Smooth muscle cell (in vitro differentiated cells): ENCODE data around the gene MYCN. TPM values are rescaled to one million over a fixed set of nuclear protein-coding genes. Genes with fewer than 3 reads are reported as not detected.

Source experiments
- DNase-seq: peaks from one replicate; lab custom pipeline; 2025; ENCODE audit not compliant: unreplicated experiment; lab: John Stamatoyannopoulos, UW
- H2AFZ ChIP-seq: fragments of 200-600 bp; sonication (generic); 2 replicates; pipeline ENCODE4 v1.6.0; 2016; ENCODE audit warnings: antibody characterized with exemption, low read depth, mild to moderate bottlenecking
- H3F3A ChIP-seq: fragments of 200-600 bp; sonication (generic); 2 replicates; pipeline ENCODE4 v1.6.0; 2017; ENCODE audit warnings: antibody characterized with exemption, low read depth
- H3K27ac ChIP-seq: fragments of 200-600 bp; sonication (generic); 2 replicates; pipeline ENCODE4 v1.5.1; 2016; ENCODE audit warnings: low read depth, mild to moderate bottlenecking
- H3K27me3 ChIP-seq: fragments of 200-600 bp; sonication (generic); 2 replicates; pipeline ENCODE4 v1.6.1; 2016; ENCODE audit warnings: low read depth, mild to moderate bottlenecking
- H3K36me3 ChIP-seq: fragments of 200-600 bp; sonication (generic); 2 replicates; pipeline ENCODE4 v1.5.1; 2016; ENCODE audit warnings: low read depth
- H3K4me1 ChIP-seq: fragments of 200-600 bp; sonication (generic); 2 replicates; pipeline ENCODE4 v1.5.1; 2016; ENCODE audit warnings: low read depth
- H3K4me2 ChIP-seq: fragments of 200-600 bp; sonication (generic); 2 replicates; pipeline ENCODE4 v1.6.0; 2016; ENCODE audit warnings: mild to moderate bottlenecking
- H3K4me3 ChIP-seq: fragments of 200-600 bp; sonication (generic); 2 replicates; pipeline ENCODE4 v1.5.1; 2016; ENCODE audit warnings: mild to moderate bottlenecking
- H3K79me2 ChIP-seq: fragments of 200-600 bp; sonication (generic); 2 replicates; pipeline ENCODE4 v1.6.0; 2016; ENCODE audit warnings: low read depth, mild to moderate bottlenecking
- H3K9ac ChIP-seq: fragments of 200-600 bp; sonication (generic); 2 replicates; pipeline ENCODE4 v1.6.0; 2016; ENCODE audit warnings: low read depth
- H3K9me3 ChIP-seq: fragments of 200-600 bp; sonication (generic); replicated peaks from 2 replicates; pipeline ENCODE4 v1.5.1; 2016; ENCODE audit warnings: low read depth
- H4K20me1 ChIP-seq: fragments of 200-600 bp; sonication (generic); 2 replicates; pipeline ENCODE4 v1.6.0; 2016; ENCODE audit warnings: low read depth
- WGBS: methylation state at CpG from one replicate; pipeline ENCODE4 v1.1.7; 2016; ENCODE audit warnings: low lambda C conversion rate; 5-methylcytosine and 5-hydroxymethylcytosine counted together
- polyA plus RNA-seq: library from polyadenylated mRNA; unstranded; fragments of >200 nt; fragmentation: Nextera tagmentation; extraction: Ambion mirVana; gene quantifications from 2 replicates; pipeline ENCODE4 v1.2.1, GENCODE V29; 2016
- total RNA-seq: library from RNA; depleted of rRNA; stranded (reverse); fragments of >200 nt; gene quantifications from 2 replicates; pipeline ENCODE4 v1.2.3, GENCODE V29; 2014
- TF ChIP-seq, protein P1 (sequence below): fragments of 200-600 bp; sonication (generic); IDR thresholded peaks from 2 replicates; pipeline ENCODE4 v1.5.1; 2017; ENCODE audit warnings: borderline replicate concordance, mild to moderate bottlenecking, antibody characterized with exemption; ENCODE audit not compliant: insufficient read depth, poor library complexity, severe bottlenecking

The MYCN gene
- total and polyA plus RNA-seq, 2 experiments from 2014 or later = 6.9 to 18.3 TPM

DNA sequence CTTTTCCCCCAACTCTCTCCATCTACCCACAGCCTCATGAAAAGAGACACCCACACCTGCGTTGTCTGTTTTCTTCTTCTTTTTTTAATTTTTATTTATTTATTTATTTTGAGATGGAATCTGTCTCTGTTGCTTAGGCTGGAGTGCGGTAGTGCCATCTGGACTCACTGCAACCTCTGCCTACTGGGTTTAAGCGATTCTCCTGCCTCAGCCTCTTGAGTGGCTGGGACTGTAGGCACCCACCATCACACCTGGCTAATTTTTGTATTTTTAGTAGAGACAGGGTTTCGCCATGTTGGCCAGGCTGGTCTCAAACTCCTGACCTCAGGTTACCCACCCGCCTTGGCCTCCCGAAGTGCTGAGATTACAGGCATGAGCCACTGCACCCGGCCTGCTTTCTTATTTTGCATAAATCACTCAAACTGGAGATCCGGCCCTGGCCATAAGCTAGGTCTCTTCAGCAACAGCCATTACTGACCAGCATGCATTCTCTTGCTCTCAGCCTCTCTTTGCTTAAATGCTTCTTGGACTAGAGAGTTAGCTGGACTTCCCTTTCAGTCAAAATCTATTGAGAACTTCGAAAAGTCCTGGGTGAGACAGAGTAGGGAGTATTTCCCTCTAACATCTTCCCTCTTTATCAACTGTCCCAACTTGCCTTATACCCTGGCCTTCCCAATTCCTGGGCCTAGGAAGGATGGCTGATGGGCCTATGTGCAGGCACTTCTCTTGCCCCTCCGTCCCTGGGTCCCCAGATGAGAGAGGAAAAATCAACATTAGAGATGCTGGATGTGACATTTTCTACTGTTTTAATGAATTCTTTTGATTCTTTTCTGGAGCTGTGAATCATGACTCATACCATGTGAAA is 27.3 kb downstream of the MYCN start:
- Histone ChIP-seq H3K27ac (peak overlapping the region; percentile 50), H3F3A (no peaks in the 10 kb centered on the region), H3K4me3 (no peak overlapping the region), H3K27me3 (no peaks in the 10 kb centered on the region), H3K9ac (no peak overlapping the region), H3K36me3 (no peaks in the 10 kb centered on the region), H3K79me2 (no peaks in the 10 kb centered on the region), H3K4me1 (peaks cover 7% of the 10 kb centered on the region), H4K20me1 (no peaks in the 10 kb centered on the region), H2AFZ (no peak overlapping the region), H3K4me2 (no peak overlapping the region), H3K9me3 (no peaks in the 10 kb centered on the region)
- 89% methylated on average over 10 of the region's 10 CpGs for WGBS
- TF ChIP-seq, protein P1, sequence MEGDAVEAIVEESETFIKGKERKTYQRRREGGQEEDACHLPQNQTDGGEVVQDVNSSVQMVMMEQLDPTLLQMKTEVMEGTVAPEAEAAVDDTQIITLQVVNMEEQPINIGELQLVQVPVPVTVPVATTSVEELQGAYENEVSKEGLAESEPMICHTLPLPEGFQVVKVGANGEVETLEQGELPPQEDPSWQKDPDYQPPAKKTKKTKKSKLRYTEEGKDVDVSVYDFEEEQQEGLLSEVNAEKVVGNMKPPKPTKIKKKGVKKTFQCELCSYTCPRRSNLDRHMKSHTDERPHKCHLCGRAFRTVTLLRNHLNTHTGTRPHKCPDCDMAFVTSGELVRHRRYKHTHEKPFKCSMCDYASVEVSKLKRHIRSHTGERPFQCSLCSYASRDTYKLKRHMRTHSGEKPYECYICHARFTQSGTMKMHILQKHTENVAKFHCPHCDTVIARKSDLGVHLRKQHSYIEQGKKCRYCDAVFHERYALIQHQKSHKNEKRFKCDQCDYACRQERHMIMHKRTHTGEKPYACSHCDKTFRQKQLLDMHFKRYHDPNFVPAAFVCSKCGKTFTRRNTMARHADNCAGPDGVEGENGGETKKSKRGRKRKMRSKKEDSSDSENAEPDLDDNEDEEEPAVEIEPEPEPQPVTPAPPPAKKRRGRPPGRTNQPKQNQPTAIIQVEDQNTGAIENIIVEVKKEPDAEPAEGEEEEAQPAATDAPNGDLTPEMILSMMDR = no peak
- DNase-seq = no peak

DNA sequence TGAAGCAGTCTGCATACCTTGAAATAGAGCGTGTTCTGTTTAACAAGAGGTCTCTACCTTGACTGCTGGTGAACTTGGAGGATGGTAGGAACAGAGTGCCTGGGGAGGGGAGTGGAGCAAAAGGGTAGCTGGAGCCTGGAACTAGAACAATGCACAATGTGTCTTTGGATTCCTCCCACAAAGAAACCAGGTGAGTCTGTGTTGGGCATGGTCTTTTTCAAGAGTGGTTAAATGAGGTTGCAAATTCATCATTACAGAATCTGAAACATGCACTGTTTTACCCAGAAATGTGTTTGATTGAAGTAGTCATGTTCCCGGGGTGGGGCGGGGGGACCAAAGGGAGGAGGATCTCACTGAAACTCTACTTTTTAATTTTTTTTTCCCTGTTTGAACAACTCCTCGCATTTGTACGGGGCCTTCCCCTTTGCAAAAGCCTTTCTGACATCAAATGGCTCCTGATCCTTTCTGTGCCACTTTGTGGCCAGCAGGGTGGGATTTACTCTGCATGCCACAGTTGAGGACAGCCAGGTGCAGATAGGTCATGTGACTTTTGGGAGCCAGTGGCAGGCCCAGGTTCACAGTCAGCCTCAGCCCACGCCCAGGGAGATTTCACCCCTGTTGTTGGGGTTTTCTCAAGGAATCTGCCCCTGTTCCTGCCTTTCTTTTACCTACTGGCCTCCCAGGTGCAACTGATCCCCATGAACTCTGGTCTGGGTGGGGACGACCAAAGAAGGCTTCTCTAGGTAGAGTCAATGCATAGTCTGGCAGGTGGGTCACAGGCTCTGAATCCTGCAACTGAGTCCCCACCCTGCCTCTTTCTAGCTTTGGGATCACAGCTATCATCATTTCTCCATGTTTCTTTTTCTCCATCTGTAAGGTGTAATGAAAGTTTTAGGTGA is 28.2 kb downstream of the MYCN start:
- H3K4me2 ChIP-seq = no peak overlapping the region
- H2AFZ ChIP-seq = no peak overlapping the region
- peak overlapping the region; percentile 50 for H3K27ac ChIP-seq
- TF ChIP-seq, protein P1 = no peak
- whole genome bisulfite sequencing = 81% methylated on average over 7 of the region's 7 CpGs
- H3F3A ChIP-seq = no peaks in the 10 kb centered on the region
- no peak overlapping the region for H3K9ac ChIP-seq
- no peaks in the 10 kb centered on the region for H3K27me3 ChIP-seq
- H3K9me3 ChIP-seq = no peaks in the 10 kb centered on the region
- H3K4me1 ChIP-seq = peaks cover 7% of the 10 kb centered on the region
- no peak for DNase-seq
- no peak overlapping the region for H3K4me3 ChIP-seq
- H3K36me3 ChIP-seq = no peaks in the 10 kb centered on the region
- no peaks in the 10 kb centered on the region for H4K20me1 ChIP-seq
- no peaks in the 10 kb centered on the region for H3K79me2 ChIP-seq

DNA sequence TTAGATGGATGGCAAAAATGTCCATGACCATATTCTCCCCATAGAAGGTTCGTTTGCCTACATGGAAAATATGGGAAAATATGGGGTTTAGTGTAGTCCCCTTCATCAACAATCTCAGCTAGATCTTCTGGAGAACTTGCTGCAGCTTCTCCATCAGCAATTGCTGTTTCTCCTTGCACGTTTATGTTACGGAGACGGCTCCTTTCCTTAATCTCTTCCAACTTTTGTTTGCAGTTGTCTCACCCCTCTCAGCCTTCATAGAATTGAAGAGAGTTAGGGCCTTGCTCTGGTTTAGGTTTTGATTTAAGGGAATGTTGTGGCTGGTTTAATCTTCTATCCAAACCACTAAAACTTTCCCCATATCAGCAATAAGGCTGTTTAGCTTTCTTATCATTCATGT is 28.9 kb downstream of the MYCN start:
- H4K20me1 ChIP-seq = no peaks in the 10 kb centered on the region
- WGBS = 44% methylated on average over 4 of the region's 4 CpGs
- no peak for DNase-seq
- H3F3A ChIP-seq = no peaks in the 10 kb centered on the region
- no peak overlapping the region for H3K4me3 ChIP-seq
- no peaks in the 10 kb centered on the region for H3K79me2 ChIP-seq
- no peaks in the 10 kb centered on the region for H3K9me3 ChIP-seq
- no peak overlapping the region for H3K9ac ChIP-seq
- TF ChIP-seq, protein P1 = no peak
- H3K4me2 ChIP-seq = no peak overlapping the region
- H2AFZ ChIP-seq = no peak overlapping the region
- no peak overlapping the region for H3K27ac ChIP-seq
- no peaks in the 10 kb centered on the region for H3K36me3 ChIP-seq
- H3K4me1 ChIP-seq = peaks cover 7% of the 10 kb centered on the region
- no peaks in the 10 kb centered on the region for H3K27me3 ChIP-seq
